ENCODE measurements around the gene KRT31. TPM values are rescaled to one million over a fixed set of nuclear protein-coding genes. Genes with fewer than 3 reads are reported as not detected.

KRT31 gene
- total RNA-seq, 1 experiment from 2014 or later: not detected

DNA sequence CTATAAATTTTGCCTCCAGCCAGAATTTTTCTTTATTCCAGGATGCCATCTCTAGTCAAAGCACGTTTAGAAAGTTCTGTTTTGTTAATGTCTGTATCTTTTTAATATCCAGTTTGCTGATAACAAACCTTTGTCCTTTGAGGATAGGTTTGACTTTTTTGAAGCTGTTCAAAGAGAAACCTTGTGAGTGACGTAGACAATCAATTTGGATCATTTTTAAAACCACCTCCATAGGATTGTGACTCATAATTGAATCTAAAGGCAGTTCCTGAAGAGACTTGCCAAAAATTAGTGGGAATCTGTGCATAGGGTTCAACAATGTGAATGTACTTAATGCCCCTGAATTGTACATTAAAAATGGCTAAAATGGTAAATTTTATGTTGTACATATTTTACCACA lies 5.9 kb downstream of the KRT31 start:
- DNase-seq (ENCODE audit: unreplicated experiment): no peak
- Mint-ChIP-seq H3K36me3 (ENCODE audit: insufficient read depth, unreplicated experiment) (peaks cover 5% of the 10 kb centered on the region), H3K9me3 (ENCODE audit: unreplicated experiment) (peaks cover 4% of the 10 kb centered on the region), H3K4me3 (ENCODE audit: unreplicated experiment) (no peak overlapping the region), H3K27ac (ENCODE audit: low read depth, unreplicated experiment) (no peak overlapping the region), H3K27me3 (ENCODE audit: insufficient read depth, unreplicated experiment) (no peaks in the 10 kb centered on the region), H3K4me1 (ENCODE audit: insufficient read depth, unreplicated experiment) (no peaks in the 10 kb centered on the region)
- TF ChIP-seq, protein P1, sequence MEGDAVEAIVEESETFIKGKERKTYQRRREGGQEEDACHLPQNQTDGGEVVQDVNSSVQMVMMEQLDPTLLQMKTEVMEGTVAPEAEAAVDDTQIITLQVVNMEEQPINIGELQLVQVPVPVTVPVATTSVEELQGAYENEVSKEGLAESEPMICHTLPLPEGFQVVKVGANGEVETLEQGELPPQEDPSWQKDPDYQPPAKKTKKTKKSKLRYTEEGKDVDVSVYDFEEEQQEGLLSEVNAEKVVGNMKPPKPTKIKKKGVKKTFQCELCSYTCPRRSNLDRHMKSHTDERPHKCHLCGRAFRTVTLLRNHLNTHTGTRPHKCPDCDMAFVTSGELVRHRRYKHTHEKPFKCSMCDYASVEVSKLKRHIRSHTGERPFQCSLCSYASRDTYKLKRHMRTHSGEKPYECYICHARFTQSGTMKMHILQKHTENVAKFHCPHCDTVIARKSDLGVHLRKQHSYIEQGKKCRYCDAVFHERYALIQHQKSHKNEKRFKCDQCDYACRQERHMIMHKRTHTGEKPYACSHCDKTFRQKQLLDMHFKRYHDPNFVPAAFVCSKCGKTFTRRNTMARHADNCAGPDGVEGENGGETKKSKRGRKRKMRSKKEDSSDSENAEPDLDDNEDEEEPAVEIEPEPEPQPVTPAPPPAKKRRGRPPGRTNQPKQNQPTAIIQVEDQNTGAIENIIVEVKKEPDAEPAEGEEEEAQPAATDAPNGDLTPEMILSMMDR (IDR thresholded peaks at IDR 0.05; ENCODE audit: unreplicated experiment): no peak
- intact Hi-C loops (cut with micrococcal nuclease): no loop called here
- no TSS peak for BruUV-seq (replicated peaks)
- POLR2A ChIA-PET: interaction anchor here (1.7 kb wide), 1 partner anchor 12 kb away, joined by 6 read pairs; no protein-coding TSS in a partner anchor
- CTCF ChIA-PET: interaction anchor here (0.5 kb wide), 1 partner anchor 302 kb away, joined by 4 read pairs; no protein-coding TSS in a partner anchor

DNA sequence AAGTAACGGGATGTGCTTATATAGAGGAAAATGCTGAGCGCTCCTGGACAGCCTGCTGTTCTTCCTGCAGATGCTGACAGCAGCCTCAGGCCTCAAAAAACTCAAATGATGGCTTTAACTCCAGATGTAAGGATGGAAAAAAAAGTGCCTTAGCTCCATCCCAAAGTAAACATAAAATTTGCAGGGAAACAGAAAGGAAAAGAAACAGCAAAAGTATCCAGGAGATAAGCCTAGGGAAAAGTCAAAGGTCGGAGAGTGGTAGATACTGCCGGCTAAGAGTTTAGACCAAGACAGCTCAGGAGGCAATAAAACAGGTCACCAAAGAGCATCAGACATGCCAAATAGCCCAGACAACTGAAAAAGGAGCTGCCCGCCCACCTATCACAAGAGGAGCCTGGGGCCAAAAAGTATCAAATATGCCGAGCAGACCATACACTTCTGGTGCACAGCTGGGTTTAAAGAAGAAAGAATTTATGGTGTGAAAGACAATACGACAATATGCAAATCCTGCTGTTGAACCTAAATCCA lies 6.9 kb downstream of the KRT31 start:
- TF ChIP-seq, protein P1 (IDR thresholded peaks at IDR 0.05; ENCODE audit: unreplicated experiment): no peak
- H3K4me1 Mint-ChIP-seq (ENCODE audit: insufficient read depth, unreplicated experiment): no peaks in the 10 kb centered on the region
- BruUV-seq (replicated peaks): no TSS peak
- no peak overlapping the region for H3K4me3 Mint-ChIP-seq (ENCODE audit: unreplicated experiment)
- peaks cover 8% of the 10 kb centered on the region for H3K9me3 Mint-ChIP-seq (ENCODE audit: unreplicated experiment)
- no peak for DNase-seq (ENCODE audit: unreplicated experiment)
- POLR2A ChIA-PET: interaction anchor here (0.7 to 1.7 kb wide), 4 partner anchors 8 to 27 kb away, joined by 3 to 6 read pairs (median 4); partner anchors contain the start of gene KRT34
- CTCF ChIA-PET: interaction anchor here (1.4 kb wide), 1 partner anchor 13 kb away, joined by 8 read pairs; no protein-coding TSS in a partner anchor
- H3K27me3 Mint-ChIP-seq (ENCODE audit: insufficient read depth, unreplicated experiment): no peaks in the 10 kb centered on the region
- peaks cover 5% of the 10 kb centered on the region for H3K36me3 Mint-ChIP-seq (ENCODE audit: insufficient read depth, unreplicated experiment)
- no peak overlapping the region for H3K27ac Mint-ChIP-seq (ENCODE audit: low read depth, unreplicated experiment)
- intact Hi-C loops (cut with micrococcal nuclease): no loop called here

DNA sequence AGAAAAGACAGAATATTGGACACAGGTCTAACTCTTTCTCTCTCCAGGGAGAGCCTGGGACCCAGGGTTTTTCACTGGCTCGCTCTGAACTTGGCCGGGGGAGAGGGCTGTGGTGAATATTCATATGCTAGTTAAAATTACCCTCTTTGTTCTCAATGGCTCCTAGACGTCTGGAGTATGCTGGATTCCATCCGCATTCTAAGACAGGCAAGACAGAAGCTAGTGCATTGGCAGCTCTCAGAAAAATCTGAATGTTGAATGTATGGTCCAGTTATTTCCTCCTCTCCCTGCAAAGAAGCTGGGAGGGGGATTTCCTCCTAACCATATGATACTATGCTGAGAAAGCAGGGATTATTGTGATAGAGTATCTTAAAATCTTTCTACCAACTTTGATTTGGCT lies 9.7 kb downstream of the KRT31 start:
- H3K36me3 Mint-ChIP-seq (ENCODE audit: insufficient read depth, unreplicated experiment): no peaks in the 10 kb centered on the region
- no peaks in the 10 kb centered on the region for H3K4me1 Mint-ChIP-seq (ENCODE audit: insufficient read depth, unreplicated experiment)
- intact Hi-C loops (cut with micrococcal nuclease): no loop called here
- peaks cover 8% of the 10 kb centered on the region for H3K9me3 Mint-ChIP-seq (ENCODE audit: unreplicated experiment)
- POLR2A ChIA-PET: no interaction called here
- CTCF ChIA-PET: no interaction called here
- H3K27ac Mint-ChIP-seq (ENCODE audit: low read depth, unreplicated experiment): no peak overlapping the region
- no TSS peak for BruUV-seq (replicated peaks)
- H3K4me3 Mint-ChIP-seq (ENCODE audit: unreplicated experiment): no peak overlapping the region
- TF ChIP-seq, protein P1 (IDR thresholded peaks at IDR 0.05; ENCODE audit: unreplicated experiment): no peak
- DNase-seq (ENCODE audit: unreplicated experiment): no peak
- peaks cover 11% of the 10 kb centered on the region for H3K27me3 Mint-ChIP-seq (ENCODE audit: insufficient read depth, unreplicated experiment)

DNA sequence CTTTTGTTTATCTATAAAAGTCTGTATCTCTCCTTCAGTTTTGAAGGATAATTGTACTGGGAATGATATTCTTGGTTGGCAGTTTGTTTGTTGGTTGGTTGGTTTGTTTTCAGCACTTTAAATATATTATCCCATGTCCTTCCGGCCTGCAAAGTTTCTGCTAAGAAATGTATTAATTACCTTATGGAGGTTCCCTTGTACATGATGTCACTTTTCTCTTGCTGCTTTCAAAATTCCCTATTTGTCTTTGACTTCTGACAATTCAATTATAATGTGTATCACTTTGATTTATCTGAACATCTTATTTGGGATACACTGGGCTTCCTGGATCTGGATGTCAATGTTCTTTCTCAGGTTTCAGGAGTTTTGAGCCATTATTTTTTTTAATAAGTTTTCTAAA lies 11.2 kb downstream of the KRT31 start:
- ChIA-PET CTCF (no interaction called here), POLR2A (no interaction called here)
- DNase-seq (ENCODE audit: unreplicated experiment): no peak
- Mint-ChIP-seq H3K27ac (ENCODE audit: low read depth, unreplicated experiment) (no peak overlapping the region), H3K27me3 (ENCODE audit: insufficient read depth, unreplicated experiment) (peaks cover 11% of the 10 kb centered on the region), H3K9me3 (ENCODE audit: unreplicated experiment) (peaks cover 8% of the 10 kb centered on the region), H3K4me3 (ENCODE audit: unreplicated experiment) (no peak overlapping the region), H3K36me3 (ENCODE audit: insufficient read depth, unreplicated experiment) (no peaks in the 10 kb centered on the region), H3K4me1 (ENCODE audit: insufficient read depth, unreplicated experiment) (no peaks in the 10 kb centered on the region)
- BruUV-seq (replicated peaks): no TSS peak
- intact Hi-C loops (cut with micrococcal nuclease): no loop called here
- TF ChIP-seq, protein P1 (IDR thresholded peaks at IDR 0.05; ENCODE audit: unreplicated experiment): no peak

Measured in MCF 10A (cell line).